ENCODE measurements around the gene ADAMTS2. TPM values are rescaled to one million over a fixed set of nuclear protein-coding genes. Genes with fewer than 3 reads are reported as not detected.
"Not testable (repeated sequence)": the region's sequence is repeated elsewhere in the genome, so short reads cannot be mapped to it uniquely, and the experiment has no call there.

ADAMTS2 gene
- total RNA-seq, 1 donor from 2014 or later = 7.7 TPM

- H3K4me1 Mint-ChIP-seq (ENCODE audit: unreplicated experiment) = peaks cover 16% of the 10 kb centered on the region
- no peak overlapping the region for H3K4me3 Mint-ChIP-seq
- peaks cover 11% of the 10 kb centered on the region for H3K27me3 Mint-ChIP-seq
- no peaks in the 10 kb centered on the region for H3K9me3 Mint-ChIP-seq
- DNase-seq (ENCODE audit: extremely low spot score, unreplicated experiment) = no peak
- H3K36me3 Mint-ChIP-seq = no peaks in the 10 kb centered on the region
- TF ChIP-seq CTCF (conservative IDR thresholded peaks at IDR 0.05) = no peak
- H3K27ac Mint-ChIP-seq = no peak overlapping the region
Observed at GRCh38 chr5:179327021-179327735, 18.1 kb downstream of the ADAMTS2 start.

GRCh38 chr5:179326122-179326927 is 18.9 kb downstream of the ADAMTS2 start:
- Mint-ChIP-seq H3K27me3 (peaks cover 13% of the 10 kb centered on the region), H3K4me1 (ENCODE audit: unreplicated experiment) (peaks cover 23% of the 10 kb centered on the region), H3K27ac (peak overlapping the region; percentile 67), H3K4me3 (no peak overlapping the region), H3K36me3 (no peaks in the 10 kb centered on the region), H3K9me3 (no peaks in the 10 kb centered on the region)
- no peak for TF ChIP-seq CTCF (conservative IDR thresholded peaks at IDR 0.05)
- DNase-seq (ENCODE audit: extremely low spot score, unreplicated experiment) = no peak

- H3K4me3 Mint-ChIP-seq = no peak overlapping the region
- H3K9me3 Mint-ChIP-seq = no peaks in the 10 kb centered on the region
- peaks cover 23% of the 10 kb centered on the region for H3K4me1 Mint-ChIP-seq (ENCODE audit: unreplicated experiment)
- peak overlapping the region; percentile 67 for H3K27ac Mint-ChIP-seq
- TF ChIP-seq CTCF (conservative IDR thresholded peaks at IDR 0.05) = no peak
- no peaks in the 10 kb centered on the region for H3K36me3 Mint-ChIP-seq
- peaks cover 15% of the 10 kb centered on the region for H3K27me3 Mint-ChIP-seq
- DNase-seq (ENCODE audit: extremely low spot score, unreplicated experiment) = no peak
Observed at GRCh38 chr5:179325296-179326031, 19.8 kb downstream of the ADAMTS2 start.

GRCh38 chr5:179324760-179325295 is 20.4 kb downstream of the ADAMTS2 start:
- peaks cover 26% of the 10 kb centered on the region for H3K4me1 Mint-ChIP-seq (ENCODE audit: unreplicated experiment)
- no peak overlapping the region for H3K27ac Mint-ChIP-seq
- no peak for TF ChIP-seq CTCF (conservative IDR thresholded peaks at IDR 0.05)
- no peaks in the 10 kb centered on the region for H3K36me3 Mint-ChIP-seq
- H3K9me3 Mint-ChIP-seq = no peaks in the 10 kb centered on the region
- DNase-seq (ENCODE audit: extremely low spot score, unreplicated experiment) = no peak
- peaks cover 13% of the 10 kb centered on the region for H3K27me3 Mint-ChIP-seq
- H3K4me3 Mint-ChIP-seq = no peak overlapping the region

GRCh38 chr5:179324316-179324715 is 20.9 kb downstream of the ADAMTS2 start:
- peaks cover 31% of the 10 kb centered on the region for H3K4me1 Mint-ChIP-seq (ENCODE audit: unreplicated experiment)
- not testable (repeated sequence) for H3K4me3 Mint-ChIP-seq; DNase-seq (ENCODE audit: extremely low spot score, unreplicated experiment)

More at GRCh38 chr5:179324316-179324715, 20.9 kb downstream of the ADAMTS2 start:
- not testable (repeated sequence) for H3K27ac Mint-ChIP-seq, H3K36me3 Mint-ChIP-seq, H3K9me3 Mint-ChIP-seq
- peaks cover 16% of the 10 kb centered on the region for H3K27me3 Mint-ChIP-seq
